Left hindlimb (tissue), 1 donor: Measurements from ENCODE around the gene TMEM234.
"Not testable (repeated sequence)": the region's sequence is repeated elsewhere in the genome, so short reads cannot be mapped to it uniquely, and the experiment has no call there.

Experiments
- DNase-seq: peaks from one replicate; pipeline ENCODE4 v3.0.0-alpha.2; 2018

Gene TMEM234

GRCh38 chr1:32221980-32222755 is at the start of gene TMEM234, which contains the start of gene EIF3I:
TMEM234 (minus strand) TSS chr1:32222353; CDS start chr1:32222322, 31 bp downstream.
EIF3I (plus strand) TSS chr1:32222407; CDS start chr1:32222442, 35 bp downstream.
- DNase-seq, result peak; percentile 95

DNA sequence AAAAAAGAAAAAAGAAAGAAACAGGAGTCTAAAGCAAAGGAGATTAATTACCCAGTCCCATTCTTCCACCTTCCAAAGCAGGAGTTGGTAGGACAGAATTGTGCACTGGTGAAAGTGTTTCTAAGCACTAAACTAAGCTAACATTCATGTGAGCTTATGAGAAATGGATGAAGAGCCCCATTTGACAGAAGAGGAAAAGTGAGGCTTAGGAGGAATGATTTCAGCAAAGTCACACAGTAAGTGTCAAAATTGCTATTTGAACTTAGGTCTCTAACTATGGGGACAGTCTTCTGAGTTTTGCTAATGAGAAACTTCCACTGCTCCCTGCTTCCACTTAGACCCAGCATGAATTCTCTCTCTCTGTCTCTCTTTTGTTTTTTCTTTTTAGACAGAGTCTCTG is 47.6 kb upstream of the TMEM234 start:
- no peak for DNase-seq

DNA sequence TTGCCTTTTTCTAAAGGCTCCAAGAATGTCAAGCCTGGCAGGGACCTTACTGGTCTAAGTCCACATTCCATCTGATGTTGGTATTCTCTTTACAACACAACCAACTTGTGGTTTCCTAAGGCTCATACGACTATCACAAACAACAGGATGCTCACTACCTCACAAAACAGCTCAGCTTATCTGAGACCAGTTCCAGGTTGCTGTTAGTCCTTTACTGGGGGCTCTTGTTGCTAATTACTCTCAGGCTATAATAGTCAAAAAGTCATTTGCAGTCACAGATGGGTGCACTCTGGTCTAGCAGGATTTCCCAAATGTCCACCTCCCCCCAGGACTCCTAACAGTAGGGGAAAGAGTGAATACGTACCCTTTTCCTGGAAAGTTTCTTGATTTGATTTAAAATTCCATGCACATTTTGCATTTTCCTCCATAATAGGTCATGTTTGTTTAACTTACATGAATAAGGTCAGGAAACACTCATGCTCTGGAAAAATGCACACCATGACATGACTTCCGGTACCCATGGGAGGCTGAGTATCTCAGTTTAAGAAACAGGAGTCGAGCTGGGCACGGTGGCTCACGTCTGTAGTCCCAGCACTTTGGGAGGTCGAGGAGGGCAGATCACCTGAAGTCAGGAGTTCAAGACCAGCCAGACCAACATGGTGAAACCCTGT is 44.9 kb upstream of the TMEM234 start:
- no peak for DNase-seq

- no peak for DNase-seq
Measured at GRCh38 chr1:32265846-32266245, 43.7 kb upstream of the TMEM234 start.

DNA sequence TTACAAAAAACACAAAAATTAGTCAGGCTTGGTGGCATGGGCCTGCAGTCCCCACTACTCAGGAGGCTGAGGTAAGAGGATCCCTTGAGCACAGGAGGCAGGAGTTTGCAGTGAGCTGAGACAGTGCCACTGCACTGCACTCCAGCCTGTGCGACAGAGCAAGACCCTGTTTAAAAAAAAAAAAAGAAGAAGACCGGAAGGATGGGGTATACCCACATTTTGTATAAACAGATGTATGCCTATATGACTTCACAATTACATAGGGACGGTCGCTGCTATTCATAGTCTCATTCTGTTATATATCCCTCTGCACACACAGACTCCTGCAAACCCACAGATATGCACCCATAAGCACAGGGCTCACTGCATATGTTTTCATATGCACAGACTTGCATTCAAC is 41.6 kb upstream of the TMEM234 start:
- DNase-seq, result no peak

DNA sequence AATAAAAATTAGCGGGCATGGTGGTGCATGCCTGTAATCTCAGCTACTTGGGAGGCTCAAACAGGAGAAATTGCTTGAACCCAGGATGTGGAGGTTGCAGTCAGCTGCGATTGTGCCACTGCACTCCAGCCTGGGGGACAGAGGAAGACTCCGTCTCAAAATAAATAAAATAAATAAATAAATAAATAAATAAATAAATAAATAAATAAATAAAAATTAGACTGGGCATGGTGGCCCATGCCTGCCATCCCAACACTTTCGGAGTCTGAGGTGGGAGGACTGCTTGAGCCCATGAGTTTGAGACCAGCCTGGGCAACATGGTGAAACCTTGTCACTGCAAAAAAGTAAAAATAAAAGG is 41.1 kb upstream of the TMEM234 start:
- DNase-seq, result not testable (repeated sequence)

DNA sequence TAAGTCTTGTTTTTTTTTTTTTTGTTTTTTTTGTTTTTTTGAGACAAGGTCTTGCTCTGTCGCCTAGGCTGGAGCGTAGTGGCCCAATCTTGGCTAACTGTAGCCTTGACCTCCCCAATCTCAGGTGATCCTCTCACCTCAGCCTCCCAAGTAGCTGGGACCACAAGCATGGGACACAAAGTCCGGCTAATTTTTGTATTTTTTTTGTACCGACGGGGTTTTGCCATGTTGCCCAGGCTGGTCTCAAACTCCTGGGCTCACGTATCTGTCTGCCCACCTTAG is 35.0 kb upstream of the TMEM234 start:
- DNase-seq, result no peak

- no peak for DNase-seq
Measured at GRCh38 chr1:32256473-32257226, 34.5 kb upstream of the TMEM234 start.

DNA sequence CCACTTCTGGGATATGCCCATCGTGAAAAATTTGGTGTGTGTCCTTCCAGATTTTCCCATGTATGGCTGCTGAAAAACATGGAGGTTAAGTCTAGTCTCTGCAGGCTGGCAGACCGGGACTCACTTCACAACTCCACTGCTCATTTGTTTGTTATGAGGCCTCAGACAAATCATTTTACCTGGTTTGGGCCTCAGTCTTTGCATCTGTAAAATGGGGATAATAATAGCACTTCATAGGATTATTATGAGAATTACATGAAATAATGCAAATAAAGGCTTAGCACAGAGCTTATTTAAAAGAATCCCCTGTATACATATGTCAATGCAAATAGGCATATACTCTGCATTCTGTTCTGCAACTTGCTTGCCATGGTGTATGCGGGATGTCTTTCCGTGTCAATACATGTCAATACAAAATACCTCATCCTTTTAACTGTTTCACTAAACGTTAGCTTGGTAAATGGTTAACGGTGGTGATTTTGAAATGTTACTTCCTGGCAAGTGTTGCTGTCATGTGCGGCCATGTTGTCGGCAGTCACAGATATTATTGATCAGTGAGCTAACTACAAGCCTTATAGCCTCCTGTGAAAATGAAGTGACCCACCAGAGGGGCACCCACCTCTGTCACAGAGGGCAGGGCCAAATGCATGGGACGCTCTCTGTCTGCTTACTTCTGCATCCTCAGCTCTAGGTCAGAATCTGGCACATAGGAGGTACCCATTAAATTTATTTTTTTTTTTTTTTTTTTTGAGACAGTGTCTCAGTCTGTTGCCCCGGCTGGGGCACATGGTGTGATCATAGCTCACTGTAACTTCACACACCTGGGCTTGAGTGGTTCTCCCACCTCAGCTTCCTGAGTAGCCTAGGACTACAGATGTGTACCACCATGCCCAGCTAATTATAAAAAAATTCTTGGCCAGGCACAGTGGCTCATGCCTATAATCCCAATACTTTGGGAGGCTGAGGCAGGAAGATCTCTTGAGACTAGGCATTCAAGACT is 33.2 kb upstream of the TMEM234 start:
- no peak for DNase-seq

DNA sequence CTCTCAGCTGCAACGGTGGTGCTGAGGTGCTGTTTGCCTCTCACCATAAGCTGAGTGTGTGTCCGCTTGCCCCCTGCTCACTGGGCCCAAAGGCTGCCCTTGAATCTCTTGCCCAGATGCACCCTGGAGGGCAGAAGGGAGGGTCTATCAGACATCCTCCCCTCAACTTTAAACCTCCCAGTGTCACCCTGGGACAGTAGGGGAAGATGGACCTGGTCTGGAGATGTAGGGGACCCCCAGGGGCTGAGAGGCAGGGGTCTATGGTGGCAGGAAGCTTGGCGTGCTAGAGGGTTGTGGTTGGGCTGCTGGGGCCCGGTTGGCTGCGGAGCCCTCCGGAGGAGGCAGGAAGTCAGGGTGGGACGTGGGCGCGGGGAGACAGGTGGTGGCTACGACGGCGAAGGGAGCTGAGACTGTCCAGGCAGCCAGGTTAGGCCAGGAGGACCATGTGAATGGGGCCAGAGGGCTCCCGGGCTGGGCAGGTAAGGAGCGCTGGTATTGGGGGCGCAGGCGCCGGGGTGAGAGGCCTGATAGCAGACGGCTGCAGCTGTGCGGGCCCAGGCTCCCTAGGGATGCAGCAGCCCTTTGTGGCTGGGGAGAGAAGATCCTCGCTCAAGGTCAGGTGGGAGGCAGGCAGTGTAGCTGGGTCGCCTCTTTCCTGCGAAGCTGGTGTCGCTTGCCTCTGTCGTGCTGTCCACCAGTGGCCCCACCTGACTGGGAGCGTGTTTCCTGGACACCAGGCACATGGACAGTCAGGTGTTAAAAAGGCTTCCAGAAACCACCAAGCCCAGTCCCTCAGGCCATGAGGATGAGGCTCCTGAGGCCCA is 29.0 kb upstream of the TMEM234 start, which contains the start of gene LCK:
TSS of gene LCK (plus strand) at position 373 of the 824 bp plus-strand sequence. CDS start 23,065 bp downstream, outside the sequence.
- no peak for DNase-seq

- no peak for DNase-seq
Measured at GRCh38 chr1:32249831-32250525, 27.8 kb upstream of the TMEM234 start.

DNA sequence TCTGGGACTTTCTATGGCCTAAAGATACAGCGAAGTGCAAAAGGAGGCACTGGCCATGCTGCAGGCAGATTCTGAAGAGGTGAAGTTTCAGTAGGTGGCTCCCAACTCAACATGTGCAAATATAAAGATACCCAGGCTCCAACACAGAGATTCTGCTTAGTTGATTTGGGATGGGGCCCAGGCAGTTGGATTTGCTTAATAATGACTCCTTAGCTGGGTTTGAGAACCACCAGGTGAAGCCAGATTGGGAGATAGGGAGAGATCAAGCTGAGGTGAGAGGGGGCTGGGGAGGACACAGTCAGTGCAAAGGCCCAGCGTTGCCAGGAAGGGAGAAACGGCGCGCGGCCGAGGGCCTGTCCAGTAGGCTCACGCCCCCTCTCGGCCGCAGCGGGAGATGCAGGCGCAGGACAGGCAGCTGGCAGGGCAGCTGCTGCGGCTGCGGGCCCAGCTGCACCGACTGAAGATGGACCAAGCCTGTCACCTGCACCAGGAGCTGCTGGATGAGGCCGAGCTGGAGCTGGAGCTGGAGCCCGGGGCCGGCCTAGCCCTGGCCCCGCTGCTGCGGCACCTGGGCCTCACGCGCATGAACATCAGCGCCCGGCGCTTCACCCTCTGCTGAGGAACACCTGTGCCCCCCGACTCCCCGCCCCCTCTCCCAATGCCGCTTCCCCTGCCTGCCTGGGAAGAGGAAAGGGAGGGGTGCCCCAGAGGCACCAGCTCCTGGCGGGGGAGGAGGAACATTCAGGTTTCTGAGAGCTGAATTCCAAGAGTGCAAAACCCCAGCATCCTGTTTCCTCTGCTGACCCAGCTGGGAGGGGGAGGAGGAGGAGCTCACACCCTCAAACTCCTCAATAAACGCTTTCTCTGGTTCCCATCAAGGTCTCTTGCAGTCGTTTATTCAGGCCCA is 26.1 kb upstream of the TMEM234 start:
- peak; percentile 72 for DNase-seq

DNA sequence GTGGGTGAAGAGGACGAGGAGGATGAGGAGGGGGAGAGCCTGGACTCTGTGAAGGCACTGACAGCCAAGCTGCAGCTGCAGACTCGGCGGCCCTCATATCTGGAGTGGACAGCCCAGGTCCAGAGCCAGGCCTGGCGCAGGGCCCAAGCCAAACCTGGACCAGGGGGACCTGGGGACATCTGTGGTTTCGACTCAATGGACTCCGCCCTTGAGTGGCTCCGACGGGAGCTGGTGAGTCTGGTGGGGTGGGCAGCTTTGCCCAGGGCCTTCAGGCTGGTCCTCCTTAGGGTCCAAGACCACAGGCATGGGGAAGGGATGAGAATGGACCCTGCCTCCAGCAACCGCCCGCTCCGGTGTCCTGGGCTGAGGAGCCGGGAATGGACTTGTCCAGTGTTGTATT is 25.3 kb upstream of the TMEM234 start:
- DNase-seq, result no peak

DNA sequence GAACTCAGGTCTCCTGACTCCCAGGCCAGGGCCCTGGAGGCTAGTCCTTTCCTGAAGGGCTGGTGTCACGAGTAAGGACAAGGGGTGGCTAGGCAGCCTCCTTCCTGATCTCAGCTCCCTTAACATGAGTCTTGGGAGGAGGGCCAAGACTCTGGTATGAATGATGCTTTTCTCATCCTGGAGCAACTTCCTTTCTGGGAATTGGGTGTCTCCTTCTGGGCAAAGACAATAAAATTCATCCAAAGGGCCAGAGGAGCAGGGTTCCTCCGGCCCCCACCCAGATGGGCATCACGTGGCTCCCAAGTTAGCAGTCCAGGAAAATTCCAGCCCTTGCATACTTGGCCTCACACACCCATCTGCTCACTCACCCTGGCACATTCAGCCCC is 24.7 kb upstream of the TMEM234 start, which contains the start of gene FAM167B:
TSS of gene FAM167B (plus strand) at position 335 of the 386 bp plus-strand sequence. CDS start 200 bp downstream, outside the sequence.
- DNase-seq, result no peak

- peak; percentile 66 for DNase-seq
Measured at GRCh38 chr1:32242341-32242851, 20.2 kb upstream of the TMEM234 start.

- DNase-seq, result peak; percentile 80
Measured at GRCh38 chr1:32241001-32241763, 19.0 kb upstream of the TMEM234 start.

- peak; percentile 83 for DNase-seq
Measured at GRCh38 chr1:32240140-32240951, 18.2 kb upstream of the TMEM234 start.

GRCh38 chr1:32239790-32240139 is 17.6 kb upstream of the TMEM234 start:
- DNase-seq, result no peak
